ENCODE results near the gene DNHD1.

The DNHD1 gene

GRCh38 chr11:6548121-6548520 lies 51.0 kb downstream of the DNHD1 start:
- no peak for TF ChIP-seq CTCF (conservative IDR thresholded peaks at IDR 0.05)
- no peak overlapping the region for H3K27ac ChIP-seq

GRCh38 chr11:6548641-6549040 lies 51.6 kb downstream of the DNHD1 start:
- no peak for TF ChIP-seq CTCF (conservative IDR thresholded peaks at IDR 0.05)
- no peak overlapping the region for H3K27ac ChIP-seq

- no peak for TF ChIP-seq CTCF (conservative IDR thresholded peaks at IDR 0.05)
- no peak overlapping the region for H3K27ac ChIP-seq
Observed at GRCh38 chr11:6553634-6554033, 56.6 kb downstream of the DNHD1 start.

- TF ChIP-seq CTCF (conservative IDR thresholded peaks at IDR 0.05), result no peak
Observed at GRCh38 chr11:6554828-6555706, 58.0 kb downstream of the DNHD1 start.

GRCh38 chr11:6556139-6556949 lies 59.3 kb downstream of the DNHD1 start:
- H3K27ac ChIP-seq, result no peak overlapping the region
- no peak for TF ChIP-seq CTCF (conservative IDR thresholded peaks at IDR 0.05)

More at GRCh38 chr11:6554828-6555706, 58.0 kb downstream of the DNHD1 start:
- H3K27ac ChIP-seq, result no peak overlapping the region

GRCh38 chr11:6557063-6557462 lies 60.0 kb downstream of the DNHD1 start:
- TF ChIP-seq CTCF (conservative IDR thresholded peaks at IDR 0.05), result no peak
- H3K27ac ChIP-seq, result no peak overlapping the region
